Neural cell (in vitro differentiated cells): ENCODE results near the gene MIGA1. TPM values are rescaled to one million over a fixed set of nuclear protein-coding genes. Genes with fewer than 3 reads are reported as not detected.

Experiments used
- H2AFZ ChIP-seq: fragments of 200-600, 300-800 bp; sonication (generic), shearing (Covaris generic); 2 replicates; pipeline ENCODE4 v1.6.0; 2014; ENCODE audit warnings: low read depth, mild to moderate bottlenecking, antibody characterized with exemption, low read length, moderate library complexity
- H3F3A ChIP-seq: fragments of 200-600 bp; shearing (Covaris generic); 2 replicates; pipeline ENCODE4 v1.6.1; 2016; ENCODE audit warnings: mild to moderate bottlenecking, moderate library complexity, mixed read lengths, antibody characterized with exemption, low read length; ENCODE audit not compliant: insufficient read depth, poor library complexity, severe bottlenecking
- H3K27ac ChIP-seq: fragments of 200-600, 300-800 bp; sonication (generic), shearing (Covaris generic); 2 replicates; pipeline ENCODE4 v1.5.1; 2014; ENCODE audit warnings: mild to moderate bottlenecking, low read length, moderate library complexity
- H3K27me3 ChIP-seq: fragments of 300-800, 200-600 bp; sonication (generic), shearing (Covaris generic); 2 replicates; pipeline ENCODE4 v1.6.0; 2014; ENCODE audit warnings: mild to moderate bottlenecking, low read depth, low read length, moderate library complexity; ENCODE audit not compliant: insufficient read depth
- H3K36me3 ChIP-seq: fragments of 300-800, 200-600 bp; sonication (generic), shearing (Covaris generic); 2 replicates; pipeline ENCODE4 v1.5.1; 2014; ENCODE audit warnings: mild to moderate bottlenecking, antibody characterized with exemption, low read length, moderate library complexity; ENCODE audit not compliant: insufficient read depth
- H3K4me2 ChIP-seq: fragments of 300-800, 200-600 bp; sonication (generic), shearing (Covaris generic); 2 replicates; pipeline ENCODE4 v1.6.0; 2014; ENCODE audit warnings: mild to moderate bottlenecking, low read length
- H3K4me3 ChIP-seq: fragments of 300-800, 200-600 bp; sonication (generic), shearing (Covaris generic); 2 replicates; pipeline ENCODE4 v1.5.1; 2014; ENCODE audit warnings: mild to moderate bottlenecking, low read length, moderate library complexity
- H3K79me2 ChIP-seq: fragments of 200-600 bp; shearing (Covaris generic); replicated peaks from 2 replicates; pipeline ENCODE4 v1.6.0; 2014; ENCODE audit warnings: mild to moderate bottlenecking, low read length, moderate library complexity; ENCODE audit not compliant: insufficient read depth
- H3K9ac ChIP-seq: fragments of 300-800, 200-600 bp; sonication (generic), shearing (Covaris generic); 2 replicates; pipeline ENCODE4 v1.6.1; 2016; ENCODE audit warnings: mild to moderate bottlenecking, low read length, mixed read lengths
- H3K9me2 ChIP-seq: fragments of 200-600 bp; shearing (Covaris generic); 2 replicates; pipeline ENCODE4 v1.6.1; 2016; ENCODE audit warnings: mild to moderate bottlenecking, low read length, mixed read lengths; ENCODE audit not compliant: insufficient read depth
- H3K9me3 ChIP-seq: fragments of 200-600, 300-800 bp; sonication (generic), shearing (Covaris generic); 2 replicates; pipeline ENCODE4 v1.6.1; 2016; ENCODE audit warnings: mild to moderate bottlenecking, mixed run types, low read length, moderate library complexity, mixed read lengths
- H4K20me1 ChIP-seq: fragments of 200-600 bp; shearing (Covaris generic); 2 replicates; pipeline ENCODE4 v1.6.1; 2016; ENCODE audit warnings: mild to moderate bottlenecking, mixed run types; ENCODE audit not compliant: insufficient read depth
- EP300 ChIP-seq: fragments of 450-650 bp; conservative IDR thresholded peaks from 2 replicates; pipeline ENCODE4 v1.6.1; 2014; ENCODE audit warnings: antibody characterized with exemption, mild to moderate bottlenecking, moderate library complexity; ENCODE audit not compliant: poor library complexity, severe bottlenecking
- EZH2 ChIP-seq: fragments of 200-600, 300-800 bp; shearing (Covaris generic), sonication (generic); IDR thresholded peaks from 2 replicates; pipeline ENCODE4 v1.6.1; 2014; ENCODE audit warnings: antibody characterized with exemption, low read length, borderline replicate concordance, mild to moderate bottlenecking; ENCODE audit not compliant: insufficient read depth, poor library complexity, severe bottlenecking
- MXI1 ChIP-seq: fragments of 450-650 bp; conservative IDR thresholded peaks from 2 replicates; pipeline ENCODE4 v1.6.1; 2014; ENCODE audit warnings: antibody characterized with exemption, mild to moderate bottlenecking; ENCODE audit not compliant: poor library complexity, severe bottlenecking
- POLR2AphosphoS5 ChIP-seq: IDR thresholded peaks from 2 replicates; pipeline ENCODE4 v1.6.1; 2012
- RAD21 ChIP-seq: fragments of 450-650 bp; conservative IDR thresholded peaks from 2 replicates; pipeline ENCODE4 v1.6.1; 2014; ENCODE audit warnings: antibody characterized with exemption, mild to moderate bottlenecking, moderate library complexity
- REST ChIP-seq: IDR thresholded peaks from 2 replicates; pipeline ENCODE4 v1.6.1; 2012; ENCODE audit warnings: borderline replicate concordance
- SMC3 ChIP-seq: fragments of 450-650 bp; conservative IDR thresholded peaks from 2 replicates; pipeline ENCODE4 v1.6.1; 2014; ENCODE audit warnings: antibody characterized with exemption, mild to moderate bottlenecking, moderate library complexity; ENCODE audit not compliant: poor library complexity
- TAF1 ChIP-seq: IDR thresholded peaks from 2 replicates; pipeline ENCODE4 v1.6.1; 2012; ENCODE audit warnings: low read depth
- polyA plus RNA-seq: library from polyadenylated mRNA; depleted of rRNA; stranded (reverse); fragments of >200 nt; gene quantifications from 2 replicates; pipeline ENCODE4 v1.2.3, GENCODE V29; 2014
- TF ChIP-seq, protein P1 (sequence below): fragments of 450-650 bp; IDR thresholded peaks from 2 replicates; pipeline ENCODE4 v1.5.1; 2014; ENCODE audit warnings: antibody characterized with exemption, mild to moderate bottlenecking, moderate library complexity; ENCODE audit not compliant: poor library complexity, severe bottlenecking

MIGA1 gene
- polyA plus RNA-seq, 1 donor from 2014 or later = 10.8 TPM

DNA sequence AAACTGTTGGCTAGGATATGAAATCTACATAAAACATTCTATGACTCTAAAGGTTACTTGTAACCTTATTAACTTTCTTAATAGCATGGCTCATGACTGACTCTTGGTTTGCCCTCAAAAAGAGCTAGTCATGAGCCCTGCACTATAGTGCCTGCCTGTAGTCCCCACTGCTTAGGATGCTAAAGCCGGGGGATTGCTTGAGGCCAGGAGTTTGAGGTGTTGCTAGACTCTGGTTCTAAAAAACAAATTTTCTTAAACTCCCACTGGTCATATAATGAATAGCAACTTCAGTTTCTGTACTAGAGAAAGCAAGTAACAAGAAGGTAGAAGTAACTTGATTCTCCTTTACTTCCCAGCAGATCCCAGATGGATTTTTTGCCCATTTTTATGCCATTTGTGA lies 93.2 kb downstream of the MIGA1 start:
- no peaks in the 10 kb centered on the region for H3K79me2 ChIP-seq
- H3K9me3 ChIP-seq = no peaks in the 10 kb centered on the region
- no peak overlapping the region for H3K4me2 ChIP-seq
- TF ChIP-seq RAD21 (no peak), TAF1 (no peak), POLR2AphosphoS5 (no peak), EP300 (no peak), EZH2 (no peak)
- TF ChIP-seq, protein P1, sequence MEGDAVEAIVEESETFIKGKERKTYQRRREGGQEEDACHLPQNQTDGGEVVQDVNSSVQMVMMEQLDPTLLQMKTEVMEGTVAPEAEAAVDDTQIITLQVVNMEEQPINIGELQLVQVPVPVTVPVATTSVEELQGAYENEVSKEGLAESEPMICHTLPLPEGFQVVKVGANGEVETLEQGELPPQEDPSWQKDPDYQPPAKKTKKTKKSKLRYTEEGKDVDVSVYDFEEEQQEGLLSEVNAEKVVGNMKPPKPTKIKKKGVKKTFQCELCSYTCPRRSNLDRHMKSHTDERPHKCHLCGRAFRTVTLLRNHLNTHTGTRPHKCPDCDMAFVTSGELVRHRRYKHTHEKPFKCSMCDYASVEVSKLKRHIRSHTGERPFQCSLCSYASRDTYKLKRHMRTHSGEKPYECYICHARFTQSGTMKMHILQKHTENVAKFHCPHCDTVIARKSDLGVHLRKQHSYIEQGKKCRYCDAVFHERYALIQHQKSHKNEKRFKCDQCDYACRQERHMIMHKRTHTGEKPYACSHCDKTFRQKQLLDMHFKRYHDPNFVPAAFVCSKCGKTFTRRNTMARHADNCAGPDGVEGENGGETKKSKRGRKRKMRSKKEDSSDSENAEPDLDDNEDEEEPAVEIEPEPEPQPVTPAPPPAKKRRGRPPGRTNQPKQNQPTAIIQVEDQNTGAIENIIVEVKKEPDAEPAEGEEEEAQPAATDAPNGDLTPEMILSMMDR = no peak
- no peaks in the 10 kb centered on the region for H3K9me2 ChIP-seq
- H3F3A ChIP-seq = no peaks in the 10 kb centered on the region
- no peak overlapping the region for H2AFZ ChIP-seq
- H3K27ac ChIP-seq = no peak overlapping the region
- H3K36me3 ChIP-seq = no peaks in the 10 kb centered on the region
- no peak overlapping the region for H3K4me3 ChIP-seq
- no peak overlapping the region for H3K9ac ChIP-seq
- H4K20me1 ChIP-seq = no peaks in the 10 kb centered on the region
- H3K27me3 ChIP-seq = no peaks in the 10 kb centered on the region

- no peaks in the 10 kb centered on the region for H3K36me3 ChIP-seq
- no peak overlapping the region for H3K4me2 ChIP-seq
- no peaks in the 10 kb centered on the region for H4K20me1 ChIP-seq
- H3K9ac ChIP-seq = no peak overlapping the region
- no peak overlapping the region for H3K4me3 ChIP-seq
- H3K9me3 ChIP-seq = no peaks in the 10 kb centered on the region
- H3K27ac ChIP-seq = no peak overlapping the region
- H3K79me2 ChIP-seq = no peaks in the 10 kb centered on the region
- H2AFZ ChIP-seq = no peak overlapping the region
- no peaks in the 10 kb centered on the region for H3F3A ChIP-seq
- no peaks in the 10 kb centered on the region for H3K9me2 ChIP-seq
- TF ChIP-seq MXI1 (no peak), REST (no peak), EP300 (no peak), EZH2 (no peak), RAD21 (no peak), TAF1 (no peak), SMC3 (no peak), POLR2AphosphoS5 (no peak)
- TF ChIP-seq, protein P1 = no peak
- H3K27me3 ChIP-seq = no peaks in the 10 kb centered on the region
Measured at GRCh38 chr1:77873461-77873860, 94.0 kb downstream of the MIGA1 start.
